ENCODE measurements around the gene RAPGEF4.

The RAPGEF4 gene

GRCh38 chr2:172943539-172943938 is 207.9 kb downstream of the RAPGEF4 start:
- DNase-seq (ENCODE audit: low read depth), result no peak

DNA sequence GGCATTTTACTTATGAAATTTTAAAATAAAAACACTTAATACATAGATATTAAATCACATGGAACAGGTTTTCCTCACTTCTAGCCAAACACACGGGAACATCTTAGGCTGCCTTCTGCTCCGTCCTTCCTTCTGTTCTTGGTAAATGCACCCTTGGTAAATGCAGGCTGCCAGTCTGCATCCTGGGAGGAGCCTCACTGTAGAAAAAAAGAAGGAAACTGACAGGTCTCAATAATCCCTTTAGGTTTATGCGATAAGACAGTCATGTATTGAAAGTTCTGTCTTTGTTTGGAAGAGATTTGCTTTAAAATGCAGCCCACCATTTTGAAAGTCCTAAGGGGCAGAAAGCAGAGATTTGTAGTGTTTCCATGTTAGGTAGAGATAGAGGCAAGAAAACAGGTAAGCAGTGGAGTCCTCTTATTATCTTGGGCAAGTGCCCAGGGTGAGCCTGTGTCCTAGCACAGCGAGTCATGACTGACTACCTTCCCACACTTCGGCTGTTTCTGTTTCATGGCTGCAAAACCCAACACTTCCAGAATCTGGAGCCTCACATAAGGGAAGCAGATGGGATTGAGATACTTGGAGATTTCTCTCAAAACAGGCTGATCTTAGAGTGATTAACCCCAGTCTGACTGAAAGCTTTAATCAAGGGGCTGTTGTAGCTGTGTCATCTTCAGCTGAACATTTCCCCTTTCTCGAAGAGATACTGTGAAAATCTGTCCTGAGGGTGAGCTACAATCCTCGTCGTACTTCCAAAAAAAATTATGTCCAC is 208.6 kb downstream of the RAPGEF4 start:
- DNase-seq (ENCODE audit: low read depth), result no peak

DNA sequence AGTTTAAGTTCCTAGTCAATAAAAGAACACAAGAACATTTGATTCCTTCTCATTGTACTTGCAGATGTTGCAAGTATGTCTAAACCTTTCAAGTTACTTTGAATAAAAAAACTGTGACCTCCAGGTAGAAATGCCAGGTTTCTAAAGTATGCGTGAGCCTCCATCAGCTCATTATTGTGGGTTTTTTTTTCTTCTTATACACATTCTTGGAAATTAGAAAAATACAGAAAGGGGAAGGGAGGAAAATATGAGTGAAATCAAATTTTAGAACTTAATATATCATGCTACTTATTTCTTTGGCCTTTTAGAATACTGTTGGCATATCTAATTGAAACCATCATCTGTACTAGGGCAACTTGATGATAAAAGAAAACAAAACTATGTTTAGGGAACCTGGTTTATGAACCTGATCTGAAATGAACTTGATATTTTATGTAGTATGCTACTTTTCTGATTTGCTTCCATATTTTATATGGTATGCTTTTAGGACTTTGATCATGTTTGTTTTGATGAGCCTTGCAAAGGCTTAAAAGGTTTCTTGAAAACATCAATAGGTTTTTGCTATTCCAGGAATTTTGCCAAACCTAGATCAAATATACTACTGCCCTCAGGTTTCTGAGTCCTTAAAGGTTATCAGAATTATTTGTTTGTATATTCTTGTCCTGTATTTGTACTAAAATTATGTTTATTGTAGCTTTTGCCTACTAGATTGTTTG is 209.3 kb downstream of the RAPGEF4 start:
- no peak for DNase-seq (ENCODE audit: low read depth)

GRCh38 chr2:172945510-172945850 is 209.8 kb downstream of the RAPGEF4 start:
- DNase-seq (ENCODE audit: low read depth), result no peak

- no peak for DNase-seq (ENCODE audit: low read depth)
Observed at GRCh38 chr2:172947461-172948153, 212.0 kb downstream of the RAPGEF4 start.

DNA sequence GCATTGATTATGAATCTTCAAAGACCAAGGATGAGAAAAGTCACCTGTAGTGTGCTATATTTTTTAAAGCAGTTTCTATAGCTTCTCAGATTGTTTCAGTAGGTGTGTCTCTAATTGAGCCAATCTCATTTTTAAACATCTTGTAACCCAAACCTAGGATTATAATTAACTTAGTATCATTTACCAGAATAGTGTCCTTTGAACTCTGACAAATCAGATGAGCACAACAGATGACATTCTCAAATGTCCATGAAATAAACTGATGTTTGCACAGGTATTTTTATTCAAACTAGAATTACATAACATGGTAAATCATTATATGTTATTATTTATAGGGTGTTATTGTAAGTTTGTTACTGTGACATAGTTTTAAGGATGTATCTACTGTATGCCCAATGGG is 213.9 kb downstream of the RAPGEF4 start:
- no peak for DNase-seq (ENCODE audit: low read depth)

DNA sequence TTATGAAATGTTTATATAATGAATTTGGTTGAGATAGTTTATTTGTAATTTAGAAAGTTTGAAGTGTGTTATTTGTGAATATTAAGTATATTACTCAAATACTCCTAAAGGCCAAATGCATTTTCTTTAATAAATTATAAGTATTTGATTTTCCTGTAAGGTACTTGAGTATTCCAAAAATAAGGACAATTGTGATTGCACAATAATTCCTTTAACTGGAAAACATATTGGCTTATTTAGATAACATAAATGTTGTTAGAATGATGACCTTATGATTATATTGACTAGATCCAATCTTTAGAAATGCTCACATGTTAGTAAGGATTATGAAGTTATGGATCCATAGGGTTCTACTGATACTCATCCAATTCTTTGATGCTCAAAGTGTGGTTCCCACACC is 214.9 kb downstream of the RAPGEF4 start:
- no peak for DNase-seq (ENCODE audit: low read depth)

DNA sequence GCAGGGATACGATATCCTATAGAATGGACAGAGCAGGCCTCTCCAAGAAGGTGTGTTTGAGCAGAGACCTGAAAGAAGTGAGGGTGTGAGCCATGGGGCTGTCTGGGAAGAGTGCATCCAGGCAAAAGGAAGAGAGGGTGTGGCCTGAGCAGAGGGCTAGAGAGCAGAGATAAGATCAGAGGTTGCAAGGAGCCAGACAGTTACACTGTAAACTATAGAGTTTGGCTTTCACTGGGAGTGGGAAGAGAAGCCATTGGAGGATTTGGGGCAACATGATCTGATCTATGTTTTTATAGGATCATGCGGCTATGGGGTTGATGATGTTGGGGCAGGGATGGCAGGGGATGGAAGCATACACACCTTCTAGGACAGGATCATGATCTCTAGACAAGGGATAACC is 215.9 kb downstream of the RAPGEF4 start:
- DNase-seq (ENCODE audit: low read depth), result no peak

- DNase-seq (ENCODE audit: low read depth), result no peak
Observed at GRCh38 chr2:172953411-172953810, 217.8 kb downstream of the RAPGEF4 start.

DNA sequence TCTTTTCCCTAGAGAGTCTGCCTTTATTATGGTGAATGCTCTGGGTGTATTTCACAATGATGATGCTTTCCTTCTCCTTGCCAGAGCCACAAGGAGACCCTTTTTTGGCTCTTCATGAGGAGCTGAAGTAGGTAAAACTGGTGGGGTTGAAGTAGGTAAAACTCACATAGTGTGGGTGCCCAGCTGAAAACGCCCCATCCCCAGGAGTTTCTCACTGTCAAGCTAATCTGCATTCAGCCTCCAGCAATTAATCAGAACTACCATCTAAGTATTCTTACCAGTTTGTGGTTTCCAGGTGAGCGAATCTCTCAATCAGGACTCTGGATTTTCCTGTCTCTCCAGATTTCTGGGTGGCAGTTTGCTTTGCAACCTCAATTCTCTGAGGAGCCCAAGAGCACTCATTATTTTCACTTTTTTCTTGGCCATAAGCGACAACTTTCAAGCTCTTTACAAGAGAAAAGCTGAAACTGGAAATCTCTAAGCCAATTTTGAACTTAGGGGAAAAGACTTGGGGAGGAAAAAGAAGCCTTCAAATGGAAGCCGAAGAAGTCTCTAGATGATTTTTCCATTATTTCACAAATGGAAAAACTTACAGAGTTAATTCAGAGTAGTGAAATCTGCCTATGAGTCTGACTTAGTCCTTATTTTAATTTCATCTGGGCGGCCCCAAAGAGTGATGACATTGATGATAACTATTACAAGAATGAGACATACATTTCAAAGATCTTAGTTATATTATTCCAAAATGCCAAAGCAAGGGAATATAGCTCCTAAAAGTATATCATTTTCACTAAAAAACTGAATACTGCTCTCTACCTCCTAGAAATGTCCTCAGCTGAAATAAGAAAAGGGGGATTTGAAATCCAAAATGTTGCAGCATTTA is 218.6 kb downstream of the RAPGEF4 start:
- DNase-seq (ENCODE audit: low read depth), result no peak

GRCh38 chr2:172955587-172955986 is 219.9 kb downstream of the RAPGEF4 start:
- DNase-seq (ENCODE audit: low read depth), result no peak

GRCh38 chr2:172957734-172958133 is 222.1 kb downstream of the RAPGEF4 start:
- DNase-seq (ENCODE audit: low read depth), result no peak

DNA sequence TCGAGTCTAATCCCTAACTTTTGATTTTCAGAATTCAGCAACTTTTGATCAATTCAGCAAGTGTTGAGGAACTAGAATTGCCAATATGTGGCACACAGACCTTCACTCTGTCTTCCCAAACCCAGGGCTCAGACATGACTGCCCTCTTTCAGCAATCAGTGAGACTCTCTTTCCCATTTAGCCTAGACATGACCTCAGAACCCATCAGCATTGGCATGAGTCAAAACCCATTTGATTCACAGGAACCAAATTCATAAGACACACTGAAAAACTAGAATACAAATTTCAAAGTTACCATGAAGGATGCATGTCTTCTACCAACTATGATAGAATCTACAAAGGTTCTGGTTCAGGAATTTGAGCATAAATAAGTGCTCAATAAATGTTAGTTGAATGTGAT is 226.4 kb downstream of the RAPGEF4 start:
- no peak for DNase-seq (ENCODE audit: low read depth)

DNA sequence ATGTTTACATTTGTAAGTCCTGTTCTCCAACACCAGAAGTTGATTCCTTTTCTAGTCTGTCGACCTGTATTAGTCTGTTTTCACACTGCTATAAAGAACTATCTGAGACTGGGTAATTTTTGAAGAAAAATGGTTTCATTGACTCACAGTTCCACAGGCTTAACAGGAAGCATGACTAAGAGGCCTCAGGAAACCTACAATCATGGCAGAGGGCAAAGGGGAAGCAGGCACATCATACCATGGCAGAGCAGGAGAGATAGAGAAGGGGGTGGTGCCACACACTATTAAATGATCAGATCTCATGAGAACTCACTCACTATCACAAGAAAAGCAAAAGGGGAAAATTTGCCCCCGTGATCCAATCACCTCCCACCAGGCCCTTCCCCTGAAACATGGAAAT is 227.2 kb downstream of the RAPGEF4 start:
- no peak for DNase-seq (ENCODE audit: low read depth)

- no peak for DNase-seq (ENCODE audit: low read depth)
Observed at GRCh38 chr2:172964511-172965139, 229.0 kb downstream of the RAPGEF4 start.

DNA sequence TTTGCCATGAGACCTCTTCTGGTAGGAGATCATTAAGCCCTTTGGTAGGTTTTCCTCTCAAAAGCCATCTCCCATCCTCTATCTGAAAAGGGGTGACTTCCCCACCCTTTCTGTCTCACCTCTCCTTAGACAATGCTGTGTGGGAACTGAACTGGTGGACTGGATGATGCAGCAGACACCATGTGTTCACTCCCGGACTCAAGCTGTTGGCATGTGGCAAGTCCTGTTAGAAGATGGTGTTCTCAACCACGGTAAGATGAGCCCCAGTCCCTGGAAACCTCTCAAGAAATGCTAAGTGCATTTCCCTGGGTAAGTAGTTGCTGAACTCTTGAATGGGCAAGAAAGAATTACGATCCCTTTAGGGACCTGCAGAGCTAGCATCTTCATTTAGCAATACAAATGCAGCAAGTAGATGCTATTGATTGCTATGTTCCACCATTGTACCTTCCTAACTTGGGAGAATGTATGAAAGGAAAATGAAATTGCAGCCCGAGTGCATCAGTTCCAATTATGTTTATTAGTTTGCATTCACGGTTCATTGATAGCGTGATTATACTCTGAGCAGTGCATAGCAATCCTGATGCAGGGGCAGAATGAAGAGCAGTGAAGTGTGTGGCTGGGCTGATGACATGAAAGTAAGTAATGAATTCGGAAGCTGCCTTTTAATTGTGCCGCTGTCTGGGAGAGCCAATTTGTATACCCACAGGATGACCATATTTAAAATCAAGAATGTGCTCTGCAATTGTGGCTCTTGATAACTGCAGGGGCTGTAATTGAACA is 230.0 kb downstream of the RAPGEF4 start:
- no peak for DNase-seq (ENCODE audit: low read depth)

- no peak for DNase-seq (ENCODE audit: low read depth)
Observed at GRCh38 chr2:172967036-172967982, 231.7 kb downstream of the RAPGEF4 start.

GRCh38 chr2:172968061-172968469 is 232.4 kb downstream of the RAPGEF4 start:
- DNase-seq (ENCODE audit: low read depth), result peak; percentile 69

- DNase-seq (ENCODE audit: low read depth), result no peak
Observed at GRCh38 chr2:172969166-172969565, 233.5 kb downstream of the RAPGEF4 start.

GRCh38 chr2:172969609-172970008 is 234.0 kb downstream of the RAPGEF4 start:
- no peak for DNase-seq (ENCODE audit: low read depth)
